Measurements from ENCODE around the gene ASGR2.

GRCh38 chr17:7122381-7122780 lies 7.8 kb upstream of the ASGR2 start:
- TF ChIP-seq CTCF (IDR thresholded peaks at IDR 0.05) (no peak), ATF2 (CRISPR knock-in tag; IDR thresholded peaks at IDR 0.05; ENCODE audit: borderline replicate concordance, low read depth) (no peak), MAX (CRISPR knock-in tag; IDR thresholded peaks at IDR 0.05) (no peak), ETV6 (CRISPR knock-in tag; IDR thresholded peaks at IDR 0.05) (no peak), ZNF425 (CRISPR knock-in tag; conservative IDR thresholded peaks at IDR 0.05) (no peak), TEAD1 (CRISPR knock-in tag; IDR thresholded peaks at IDR 0.05) (no peak), USF2 (CRISPR knock-in tag; IDR thresholded peaks at IDR 0.05) (no peak), NR2C2 (CRISPR knock-in tag; IDR thresholded peaks at IDR 0.05) (no peak), ZNF263 (CRISPR knock-in tag; IDR thresholded peaks at IDR 0.05; ENCODE audit: low read depth) (no peak), TCF7 (CRISPR knock-in tag; IDR thresholded peaks at IDR 0.05; ENCODE audit: low read depth) (no peak), MXD4 (CRISPR knock-in tag; IDR thresholded peaks at IDR 0.05; ENCODE audit: borderline replicate concordance) (no peak), CREB1 (CRISPR knock-in tag; IDR thresholded peaks at IDR 0.05) (no peak), TP53 (CRISPR knock-in tag; IDR thresholded peaks at IDR 0.05) (no peak), ZNF281 (CRISPR knock-in tag; IDR thresholded peaks at IDR 0.05) (no peak)

All from WTC11 (cell line).